GM19395 (cell line): Measurements from ENCODE around the gene PEX16.
A peak's percentile ranks its signal among the peaks of the same experiment; 100 is the strongest.

Experiments used
- ATAC-seq: cut with Tn5 transposase; IDR thresholded peaks from one replicate; pipeline ENCODE4 v1.9.1; 2021; ENCODE audit warnings: mild to moderate bottlenecking, moderate library complexity; ENCODE audit not compliant: unreplicated experiment

Gene PEX16

DNA sequence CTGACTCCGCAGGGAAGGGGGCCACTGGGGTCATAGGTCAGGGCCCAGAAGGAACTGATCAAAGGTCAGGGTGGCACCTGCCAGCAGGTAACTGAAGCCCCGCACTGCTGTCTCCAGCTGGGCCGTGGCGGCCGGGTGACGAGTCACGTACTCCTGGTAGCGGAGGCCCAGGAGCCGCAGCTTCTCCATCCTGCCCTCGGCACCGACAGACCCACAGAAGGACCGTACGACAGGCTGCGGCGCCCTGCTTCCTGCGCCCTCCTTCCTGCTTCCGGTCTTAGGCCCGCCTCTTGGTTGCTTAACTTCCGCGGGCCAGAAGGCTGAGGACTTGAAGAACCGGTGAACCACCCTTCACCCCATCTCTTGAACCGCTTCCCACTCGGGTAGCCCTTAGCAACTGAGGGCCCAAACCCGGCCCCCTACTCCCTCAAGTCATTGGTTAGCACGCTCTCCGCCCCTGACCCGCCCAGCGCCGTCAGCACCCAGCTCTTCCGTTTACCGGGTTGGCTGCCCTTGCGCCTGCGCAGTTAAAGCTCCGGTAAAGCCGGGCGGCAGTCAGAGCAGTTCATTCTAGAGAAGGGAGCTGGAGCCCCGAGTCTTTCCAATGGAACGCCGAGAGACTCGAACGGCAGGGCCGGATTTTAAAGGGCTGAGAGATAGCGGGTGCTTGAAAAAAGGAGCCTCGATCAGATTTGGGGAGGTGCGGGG lies at the start of gene PEX16:
PEX16 (minus strand) TSS at position 255 of the 708 bp plus-strand sequence; CDS start at position 189, 66 bp downstream.
- ATAC-seq = peak; percentile 88

DNA sequence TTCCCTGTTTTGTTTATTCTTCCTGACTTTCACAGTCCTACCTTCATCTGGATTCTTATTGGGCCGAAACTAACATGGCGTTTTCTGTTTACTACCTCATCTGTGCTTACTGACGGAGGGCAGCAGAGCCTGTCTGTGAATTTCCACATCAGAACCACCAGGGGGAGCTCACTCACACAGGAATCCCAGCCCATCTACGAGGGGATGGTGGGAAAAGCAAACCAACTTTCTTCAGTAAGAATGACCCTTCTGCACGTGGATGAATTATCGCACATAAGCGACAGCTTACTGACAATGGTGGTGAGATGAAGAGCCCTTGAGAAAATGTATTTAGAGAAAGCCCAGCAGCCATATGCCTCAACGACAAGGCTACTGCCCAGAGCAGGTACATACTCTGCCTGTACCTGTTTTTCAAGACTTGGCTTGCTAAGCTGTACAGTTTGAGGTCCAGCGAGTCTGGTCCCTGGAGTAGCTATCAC lies 47.3 kb upstream of the PEX16 start:
- ATAC-seq = peak; percentile 62

DNA sequence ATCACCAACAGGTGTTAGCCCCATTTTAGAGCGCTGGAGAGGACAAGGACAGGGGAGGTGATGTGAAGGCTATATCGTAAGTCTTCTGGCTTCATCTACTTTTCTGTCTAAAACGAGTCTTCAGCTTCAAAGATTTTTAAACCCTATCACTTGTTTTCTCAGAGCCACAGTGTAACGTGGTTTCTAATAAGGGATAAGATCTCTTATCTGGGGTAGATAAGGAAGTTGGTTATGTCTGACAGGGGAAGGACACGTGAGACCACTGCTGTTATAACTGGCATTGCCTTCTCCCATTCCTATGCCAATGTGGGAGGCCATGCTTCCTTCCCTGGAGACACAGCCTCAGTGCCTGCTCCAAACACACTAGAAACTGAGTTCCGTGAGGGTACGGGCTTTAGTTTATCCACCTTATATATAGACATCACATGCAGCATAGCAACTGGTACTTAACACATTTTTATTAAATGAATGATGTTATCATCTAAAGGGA lies 44.1 kb upstream of the PEX16 start:
- no peak for ATAC-seq

DNA sequence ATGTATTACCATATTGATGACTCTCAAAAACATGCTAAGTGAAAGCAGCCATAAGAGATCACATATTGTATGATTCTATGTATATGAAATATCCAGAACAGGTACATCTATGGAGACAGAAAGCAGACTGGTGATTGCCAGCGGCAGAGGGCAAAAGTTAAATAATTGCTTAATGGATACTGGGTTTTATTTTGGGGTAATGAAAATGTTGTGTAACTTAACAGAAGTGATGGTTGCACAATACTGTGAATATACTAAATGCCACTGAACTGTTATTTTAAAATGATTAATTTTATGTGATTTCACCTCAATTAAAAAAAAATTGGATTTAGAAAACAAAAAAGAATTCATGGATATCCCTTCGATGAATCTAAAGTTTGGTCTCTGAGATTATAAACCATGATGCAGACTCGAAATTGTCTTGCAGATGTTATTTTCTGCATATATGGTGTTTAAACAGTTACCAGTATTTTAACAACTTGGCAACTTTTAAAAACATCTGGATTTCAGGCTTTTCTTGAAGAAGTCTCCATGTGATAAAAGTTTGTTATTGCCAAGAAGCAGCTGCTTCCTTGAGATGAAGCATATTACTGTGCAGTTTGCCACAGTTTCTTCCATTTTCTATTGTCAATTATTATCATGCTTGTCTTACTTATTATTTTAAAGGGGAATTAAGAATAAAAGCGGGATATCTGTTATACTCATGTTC lies 42.9 kb upstream of the PEX16 start:
- ATAC-seq = no peak

DNA sequence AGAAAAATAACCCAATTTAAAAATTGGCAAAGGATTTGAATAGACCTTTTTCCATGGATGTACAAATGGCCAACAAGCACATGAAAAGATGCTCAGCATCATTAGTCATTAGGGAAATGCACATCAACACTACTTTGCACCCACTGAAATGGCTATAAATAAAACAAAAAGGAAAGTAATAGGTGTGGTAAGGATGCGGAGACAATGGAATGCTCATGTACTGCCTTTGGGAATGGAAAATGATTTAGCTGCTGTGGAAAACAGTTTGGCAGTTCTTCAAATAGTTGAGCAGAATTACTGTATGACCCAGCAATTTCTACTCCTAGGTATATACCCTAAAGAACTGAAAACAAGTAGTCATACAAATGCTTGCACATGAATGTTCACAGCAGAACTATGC lies 42.2 kb upstream of the PEX16 start:
- ATAC-seq = no peak

DNA sequence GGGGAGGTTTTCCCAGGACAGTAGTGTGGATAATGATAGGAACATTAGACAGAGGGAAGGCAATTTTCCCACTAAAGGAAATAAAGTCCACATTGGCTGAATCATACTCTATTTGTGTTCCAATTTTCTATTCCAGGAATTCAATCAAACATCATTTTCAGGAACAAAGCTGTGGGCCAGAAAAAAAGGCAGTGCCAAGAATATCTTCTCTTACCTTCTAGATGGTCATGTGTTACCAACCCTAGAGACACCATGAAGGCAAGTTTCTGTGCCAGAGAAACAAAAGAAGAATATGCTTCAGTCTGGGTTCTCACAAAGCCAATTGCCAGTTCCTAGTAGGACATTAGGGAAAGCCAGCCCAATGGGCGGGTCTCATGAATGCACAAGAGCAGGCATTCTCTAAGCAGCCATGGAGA lies 32.3 kb upstream of the PEX16 start:
- ATAC-seq = no peak

DNA sequence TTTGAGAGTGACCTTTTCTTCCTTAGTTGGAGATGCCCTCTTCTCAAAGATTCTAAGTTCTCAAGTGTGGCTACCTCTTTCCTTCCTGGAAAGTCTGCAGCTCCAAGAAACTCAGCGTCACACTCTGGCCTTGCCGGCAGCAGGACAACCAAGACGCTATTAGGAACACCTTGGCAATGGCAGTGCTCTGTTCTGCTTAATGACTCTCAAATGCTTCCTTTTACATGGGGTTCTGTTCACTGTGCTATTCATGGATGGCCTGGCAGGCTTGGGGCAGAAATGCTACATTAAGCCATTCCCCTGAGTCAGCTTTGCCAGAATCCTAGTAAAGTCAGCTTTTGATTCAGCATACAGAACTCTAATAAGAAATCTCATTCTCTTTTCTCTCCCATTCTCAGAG lies 30.7 kb upstream of the PEX16 start:
- no peak for ATAC-seq

DNA sequence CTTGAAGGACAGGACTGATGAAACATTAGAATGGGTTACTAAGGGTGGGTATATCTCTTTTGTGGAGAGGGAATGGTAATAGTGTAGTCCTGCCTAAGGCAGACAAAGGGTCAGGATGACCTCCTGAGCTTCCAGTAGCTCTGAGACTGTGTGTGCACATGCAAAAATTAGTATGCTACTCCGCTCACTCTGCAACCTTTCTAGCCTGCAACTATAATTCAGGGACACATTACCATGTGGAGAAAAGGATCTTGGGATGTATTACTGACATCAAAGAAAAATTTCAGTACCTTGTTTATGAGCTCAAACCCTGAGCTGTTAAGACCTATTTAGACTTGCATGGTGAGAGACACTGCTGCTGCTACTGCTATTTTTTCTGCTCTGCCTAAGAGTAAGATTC lies 30.2 kb upstream of the PEX16 start:
- ATAC-seq = no peak

DNA sequence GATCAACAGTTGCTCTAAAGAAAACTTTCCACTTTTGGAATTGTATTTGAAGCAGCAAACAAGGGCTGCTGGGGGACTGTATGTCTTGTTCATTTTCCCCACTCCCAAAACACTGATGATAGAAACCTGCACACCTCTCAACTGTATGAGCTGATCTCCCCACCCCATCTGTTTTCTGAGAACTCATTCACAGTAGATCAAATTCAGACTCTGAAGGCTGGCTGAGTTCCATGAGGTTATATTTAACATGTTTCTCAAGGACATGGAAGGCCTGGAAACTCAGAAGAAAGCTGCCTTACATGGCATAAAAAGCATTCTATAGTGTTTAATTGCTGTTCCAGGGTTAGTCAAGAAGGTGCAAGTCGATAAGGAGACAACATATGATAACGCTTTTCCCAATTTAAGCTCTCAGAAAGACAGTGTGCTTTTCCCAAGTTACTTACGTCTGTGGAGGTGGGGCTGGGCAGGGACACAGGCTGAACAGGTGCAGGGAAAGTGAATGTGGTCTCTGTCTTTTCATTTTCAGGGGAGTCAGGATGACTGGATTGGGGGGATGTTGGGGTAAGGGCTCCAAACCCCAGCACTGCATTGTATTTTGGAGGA lies 27.8 kb upstream of the PEX16 start:
- no peak for ATAC-seq

DNA sequence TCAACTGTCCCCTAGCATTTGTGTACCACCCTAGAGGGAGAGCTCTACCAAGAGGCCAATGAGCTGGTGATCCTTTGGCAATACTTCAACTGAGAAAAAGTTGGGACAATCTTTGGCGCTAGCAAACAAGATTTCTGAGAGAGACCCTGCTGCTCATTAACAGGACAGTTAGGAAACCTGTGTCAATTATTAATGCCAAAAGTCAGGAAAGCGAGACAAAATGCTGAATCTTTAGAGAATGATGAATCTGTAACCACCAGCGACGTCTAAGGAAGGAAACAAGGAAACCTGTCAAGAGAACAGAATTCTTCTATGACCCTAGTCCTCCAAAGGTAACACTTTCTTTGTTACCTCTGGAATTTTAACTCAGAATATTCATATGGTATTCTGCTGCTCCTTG lies 24.7 kb upstream of the PEX16 start:
- ATAC-seq = no peak

DNA sequence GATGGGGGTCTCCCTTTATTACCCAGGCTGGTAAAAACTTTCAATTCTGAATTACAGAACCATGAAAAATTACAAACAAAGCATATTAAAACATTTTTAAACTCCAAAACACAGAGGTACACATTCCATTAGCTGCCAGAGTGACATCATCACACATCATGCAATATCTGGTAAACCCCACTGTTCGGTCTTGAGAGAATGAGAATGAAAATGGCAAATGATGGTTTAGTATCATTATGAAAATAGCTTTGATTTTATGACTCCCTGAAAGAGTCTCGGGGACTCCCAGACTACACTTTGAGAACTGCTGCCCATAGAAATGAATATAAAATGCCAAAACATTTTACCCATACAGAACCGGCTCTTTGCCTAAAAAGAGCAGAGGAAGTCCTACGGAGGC lies 23.6 kb upstream of the PEX16 start:
- ATAC-seq = no peak

DNA sequence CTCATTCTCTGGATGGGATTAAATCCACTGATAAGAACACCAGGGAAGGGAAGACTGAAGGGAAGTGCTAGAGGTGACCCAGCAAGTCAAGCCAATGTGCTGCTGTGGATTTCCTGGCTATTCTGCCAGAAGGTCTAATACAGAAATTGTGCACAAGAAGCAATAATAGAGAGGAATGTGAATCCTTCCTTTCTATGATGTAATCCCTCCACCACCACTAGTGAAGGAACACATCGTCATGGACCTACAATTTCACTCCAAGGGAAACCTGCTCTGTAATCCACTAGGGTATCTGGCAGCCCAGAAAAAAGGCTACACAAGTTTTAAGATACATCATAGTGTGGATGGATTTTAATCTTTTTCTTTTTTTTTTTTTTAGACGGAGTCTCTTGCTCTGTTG lies 22.2 kb upstream of the PEX16 start:
- ATAC-seq = no peak

DNA sequence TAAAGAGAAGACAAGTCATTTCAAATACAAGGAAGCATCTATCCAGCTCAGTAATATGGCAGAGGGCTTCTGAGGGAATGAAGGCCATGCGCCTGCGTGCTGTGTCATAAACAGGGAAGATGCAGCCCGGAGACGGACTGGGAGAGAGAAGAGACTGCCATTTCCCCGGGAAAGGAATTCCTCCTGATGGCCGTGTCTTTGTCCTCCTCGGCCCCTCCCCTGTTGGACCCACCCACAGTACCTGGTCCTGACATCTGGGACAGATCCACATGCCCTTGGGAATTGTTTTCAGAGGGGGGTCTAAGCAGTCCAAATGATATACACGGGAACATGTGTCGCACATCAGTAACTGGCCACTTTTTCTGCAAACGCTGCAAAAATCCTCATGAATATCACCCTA lies 20.2 kb upstream of the PEX16 start:
- ATAC-seq = no peak

DNA sequence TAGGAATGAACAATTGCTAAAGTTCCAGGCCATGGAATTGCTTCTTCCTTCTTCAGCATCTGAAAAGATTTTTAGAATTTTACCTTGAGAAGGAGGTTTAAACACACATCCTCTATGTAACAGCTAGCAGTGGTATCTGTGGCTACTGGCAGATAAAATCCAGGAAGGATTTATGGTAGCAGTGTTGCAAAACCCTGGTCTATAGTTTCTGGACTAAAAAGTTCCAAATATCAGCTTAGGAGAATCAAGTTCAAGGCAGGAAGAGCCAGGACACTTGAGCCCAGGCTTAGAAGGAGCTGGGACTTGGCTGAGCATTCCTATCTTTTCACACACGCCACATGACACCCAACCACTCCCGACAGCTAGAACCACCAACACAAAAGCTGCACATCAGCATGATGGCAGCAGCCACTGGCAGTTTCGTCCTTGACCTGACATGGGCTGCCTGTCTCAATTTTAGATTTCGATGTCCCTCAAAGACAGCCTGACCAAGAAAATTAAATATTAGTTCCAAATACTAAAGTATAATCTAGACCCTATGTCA lies 18.9 kb upstream of the PEX16 start:
- ATAC-seq = no peak

DNA sequence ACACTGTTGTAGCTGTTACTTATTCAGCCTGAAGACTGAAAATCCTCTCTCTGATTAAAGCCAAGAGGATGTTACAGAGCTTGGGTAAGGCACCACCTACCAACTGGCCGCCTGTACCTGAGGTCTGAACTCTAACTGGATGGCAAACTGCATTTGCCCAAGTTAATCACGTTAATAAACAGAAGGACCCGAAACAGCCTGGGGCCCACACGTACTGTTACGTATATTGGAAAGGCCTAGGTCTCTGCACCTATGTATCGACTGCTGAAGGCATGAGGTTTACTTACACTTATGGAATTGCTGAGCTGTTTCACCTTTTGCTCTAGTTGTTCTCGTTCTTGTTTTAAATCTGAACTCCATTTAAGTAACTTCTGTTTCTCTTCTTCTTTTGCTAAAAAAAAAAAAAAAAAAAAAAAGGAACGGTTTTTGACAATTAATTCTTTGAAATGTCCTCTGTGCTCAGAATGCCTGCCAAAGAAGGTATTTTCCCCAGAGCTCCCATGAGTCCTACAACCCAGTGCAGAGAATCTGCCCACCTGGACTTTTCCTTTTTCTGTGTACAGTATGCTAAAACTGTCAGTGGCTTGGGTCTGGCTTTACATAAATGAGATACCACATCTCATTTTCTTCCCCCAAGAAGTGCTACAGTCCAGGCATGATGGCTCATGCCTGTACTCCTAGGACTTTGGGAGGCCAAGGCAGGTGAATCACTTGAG lies 17.8 kb upstream of the PEX16 start:
- no peak for ATAC-seq

DNA sequence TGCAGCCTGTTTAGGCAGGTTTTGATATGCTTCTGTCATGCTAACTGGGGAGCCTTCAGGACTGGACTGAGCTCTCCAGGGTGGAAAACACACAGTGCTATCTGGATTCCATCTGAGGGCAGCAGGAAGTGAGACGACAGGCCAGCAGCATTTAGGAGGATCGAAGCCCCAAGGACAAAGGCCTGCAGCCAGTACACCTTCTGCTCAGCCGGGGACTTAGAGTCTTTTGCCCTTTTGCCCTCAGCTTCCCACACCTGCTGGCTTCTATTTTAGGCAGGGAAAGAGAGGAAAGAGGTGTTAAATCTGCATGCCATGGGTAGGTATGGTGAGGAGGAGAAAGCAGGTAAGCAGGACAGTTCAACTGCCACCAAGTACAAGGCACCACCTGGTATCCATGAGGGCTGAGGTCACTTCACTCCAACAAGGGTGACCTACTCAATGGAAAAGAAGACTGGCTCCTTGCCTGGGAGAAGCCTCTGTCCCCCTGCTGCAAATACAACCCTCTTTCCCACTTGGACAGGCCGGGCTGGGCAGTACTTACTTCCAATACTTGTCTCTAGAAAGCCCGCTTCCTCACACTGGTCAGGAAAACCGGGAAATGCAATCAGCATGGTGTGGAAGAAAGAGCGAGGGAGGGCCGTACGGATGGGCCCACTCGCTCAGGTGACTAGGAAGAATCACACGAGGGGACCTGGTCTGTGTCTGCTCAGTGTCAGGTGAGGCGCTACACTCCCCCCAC lies 17.1 kb upstream of the PEX16 start:
- no peak for ATAC-seq

DNA sequence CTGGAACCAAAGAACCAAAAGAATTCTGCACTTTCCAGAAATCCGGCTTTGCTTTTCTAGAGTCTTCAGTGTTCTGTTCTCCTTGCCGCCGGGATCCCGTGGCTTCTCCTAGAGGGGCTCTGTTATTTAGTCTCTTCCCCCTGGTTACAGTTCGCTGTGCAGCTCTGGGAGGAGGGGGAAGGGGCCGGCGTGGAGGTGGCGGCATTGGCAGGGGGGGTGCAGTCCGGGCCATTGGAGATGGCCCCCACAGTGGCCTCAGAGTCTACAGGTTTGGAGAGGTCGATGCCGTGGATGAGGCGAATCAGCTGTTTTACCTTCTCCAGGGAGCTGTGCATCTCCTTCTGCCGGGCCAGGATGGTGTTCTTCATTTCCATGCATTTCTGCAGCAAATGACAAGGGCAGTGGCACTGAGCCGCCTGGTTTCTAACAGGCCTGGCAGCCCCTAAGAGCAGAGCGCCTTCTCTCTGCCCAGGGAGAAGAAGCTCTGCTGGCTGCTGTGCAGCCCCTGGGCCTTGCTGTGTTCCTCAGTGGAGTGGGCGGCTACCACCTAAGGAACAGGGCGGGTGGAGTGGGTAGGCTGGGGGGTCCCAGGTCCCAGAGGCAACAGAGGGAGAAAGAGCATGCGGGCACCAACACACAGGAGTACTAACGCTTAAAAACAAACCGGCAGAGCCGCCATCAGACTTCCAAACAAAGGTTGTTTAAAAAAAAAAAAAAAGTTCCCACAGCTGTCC lies 16.3 kb upstream of the PEX16 start:
- ATAC-seq = no peak

DNA sequence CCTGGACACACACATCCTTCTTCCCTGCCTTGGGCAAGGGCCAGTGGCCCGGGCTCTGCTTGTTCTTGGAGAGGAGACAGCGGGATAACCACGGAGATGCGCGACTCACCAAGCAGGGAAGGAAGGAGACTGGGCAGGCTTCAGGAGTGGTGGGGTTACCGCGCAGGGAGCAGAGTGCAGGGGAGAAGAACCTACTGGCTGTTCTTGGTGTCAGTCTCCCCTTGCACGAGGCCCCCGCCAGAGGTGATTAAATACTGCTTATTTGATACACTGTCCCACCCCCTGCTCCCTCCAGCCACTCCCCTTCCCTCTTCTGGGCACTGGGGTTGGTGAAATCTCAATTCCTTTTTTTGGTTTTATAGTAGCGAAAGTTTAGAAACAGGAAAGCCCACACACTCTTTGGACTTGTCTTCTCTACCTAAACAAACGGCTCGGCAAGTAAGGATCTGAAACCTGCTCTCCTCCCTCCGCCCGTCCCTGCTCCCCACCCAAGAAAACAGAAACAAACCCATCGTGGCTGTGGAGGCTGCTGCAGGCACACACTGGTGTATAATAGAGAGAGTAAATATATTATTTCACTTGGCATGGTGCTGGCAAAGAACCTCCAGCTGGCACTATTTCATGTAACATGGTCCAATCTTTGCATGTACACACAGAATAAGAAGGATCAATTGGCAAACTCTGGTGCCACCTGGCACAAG lies 15.6 kb upstream of the PEX16 start:
- ATAC-seq = no peak

DNA sequence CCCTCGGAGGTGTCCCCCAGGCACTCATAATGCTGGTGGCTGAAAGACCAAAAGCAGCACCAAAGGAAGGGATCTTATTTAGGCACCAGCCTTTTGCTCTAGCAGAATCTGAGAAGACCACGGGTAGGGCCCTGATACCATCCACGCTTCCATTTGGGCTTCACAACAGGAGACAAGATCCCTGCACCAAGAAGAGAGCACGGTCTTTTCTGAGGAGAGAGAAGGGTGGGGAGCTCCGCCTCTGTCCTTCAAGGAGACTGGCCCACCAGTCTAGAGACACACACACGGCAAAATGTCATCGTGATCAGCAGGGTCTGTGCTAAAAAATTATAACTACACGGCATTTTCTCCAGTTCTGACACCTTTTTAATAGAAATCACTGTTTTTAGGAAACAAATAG lies 14.5 kb upstream of the PEX16 start:
- no peak for ATAC-seq
